Heart left ventricle (tissue), 16 donors: ENCODE results near the gene OTOS. TPM values are rescaled to one million over a fixed set of nuclear protein-coding genes. Genes with fewer than 3 reads are reported as not detected.
A peak's percentile ranks its signal among the peaks of the same experiment; 100 is the strongest.

ENCODE experiments used
- ATAC-seq, 4 donors: fragments of 200-7000 bp; cut with Tn5 transposase; one replicate each; pipeline ENCODE4 v1.9.1; 2020 to 2022; ENCODE audit warnings: moderate library complexity in 4 of 4, mild to moderate bottlenecking in 3 of 4, moderate number of reproducible peaks in 1 of 4
- DNase-seq, 5 donors: peaks; one replicate each; pipeline ENCODE4 v3.0.0-alpha.2; 2020
- H3K27ac ChIP-seq, 12 donors: fragments of 200-600 bp; sonication (generic) in 4 of 12; one replicate each; pipeline versions ENCODE4 v1.5.0 to v1.8.0; 2016 to 2022; ENCODE audit warnings: mild to moderate bottlenecking in 2 of 12
- H3K27me3 ChIP-seq, 9 donors: fragments of 200-600 bp; sonication (generic) in 2 of 9; one replicate each; pipeline versions ENCODE4 v1.5.1 to v1.8.0; 2016 to 2022; ENCODE audit warnings: mild to moderate bottlenecking in 3 of 9
- H3K36me3 ChIP-seq, 9 donors: fragments of 200-600 bp; sonication (generic) in 2 of 9; one replicate each; pipeline versions ENCODE4 v1.5.0 to v1.8.0; 2018 to 2022; ENCODE audit warnings: mild to moderate bottlenecking in 2 of 9
- H3K4me1 ChIP-seq, 12 donors: fragments of 200-600 bp; sonication (generic) in 4 of 12; one replicate each; pipeline versions ENCODE4 v1.5.0 to v1.8.0; 2016 to 2022; ENCODE audit warnings: mild to moderate bottlenecking in 3 of 12
- H3K4me3 ChIP-seq, 12 donors: fragments of 200-600 bp; sonication (generic) in 4 of 12; one replicate each; pipeline versions ENCODE4 v1.5.0 to v1.8.0; 2017 to 2022; ENCODE audit warnings: mild to moderate bottlenecking in 9 of 12, moderate library complexity in 4 of 12
- H3K9me3 ChIP-seq, 12 donors: fragments of 200-600 bp; sonication (generic) in 4 of 12; one replicate each; pipeline versions ENCODE4 v1.5.0 to v1.8.0; 2016 to 2022; ENCODE audit warnings: mild to moderate bottlenecking in 1 of 12
- CTCF ChIP-seq, 12 donors: fragments of 200-600 bp; sonication (generic) in 4 of 12; IDR thresholded peaks; one replicate each; pipeline versions ENCODE4 v1.5.0 to v1.8.0; 2018 to 2022; ENCODE audit warnings: antibody characterized with exemption in 12 of 12, mild to moderate bottlenecking in 5 of 12
- POLR2A ChIP-seq, 2 donors: fragments of 450-650 bp; IDR thresholded peaks; one replicate each; pipeline ENCODE4 v1.6.1; 2017; ENCODE audit warnings: antibody characterized with exemption in 2 of 2, mild to moderate bottlenecking in 2 of 2, moderate library complexity in 2 of 2
- WGBS, 4 donors: extraction: QIAGEN DNeasy Blood & Tissue Kit in 2 of 4; methylation state at CpG; one replicate each; pipeline versions ENCODE4 v1.1.5 to v1.1.7; 2013 to 2018; 5-methylcytosine and 5-hydroxymethylcytosine counted together
- intact Hi-C, 10 donors: fragments of 100-400 bp; cut with DNase I; formaldehyde crosslinking; loops; one replicate each; pipeline versions ENCODE4 v1.11.1 to v1.14.2; 2022
- long read RNA-seq, 3 donors: library from polyadenylated mRNA; unstranded; transcript quantifications; one replicate each; pipeline ENCODE4 v2.0.0, GENCODE V29; 2020 to 2021
- polyA plus RNA-seq, 2 donors: library from polyadenylated mRNA; stranded (reverse); fragments of 200-250 nt; gene quantifications; one replicate each; pipeline ENCODE4 v1.2.3, GENCODE V29; 2013
- total RNA-seq, 9 donors: library from RNA; depleted of rRNA in 2 of 9; stranded (reverse); fragments of >200 nt in 2 of 9; fragmentation: NEBNext Ultra II Directional in 3 of 9; extraction: Animal tissue kit (Norgen Biotek cat#: 25700) in 3 of 9; gene quantifications; one replicate each; pipeline versions ENCODE4 v1.1.0 to v1.2.4, GENCODE V29; 2016 to 2023
- donor health status: ischemic (EF 13 %, LVEDD 7.1; RV severe dilation, severe dysfunction).
- donor health status: healthy with polysubstance abuse.
- donor health status: DM: no; HTN: yes; CAD: no.
- donor health status: DM: no; HTN: no; CAD: no.
- donor health status: ischemic (EF 25% LVEDD 6.9; RV normal size, moderate dysfunction).
- donor health status: ischemic (EF 25% LVEDD 5.7; RV mildly dilated, moderate dysfunction).
- donor health status: healthy.
- donor health status: DM: yes; HTN: yes; CAD: no.
- donor health status: ischemic (EF 35%, LVEDD 5.7; RV mildly dilated, moderate dysfunction).
- donor health status: nonischemic (EF 11% LVEDD 7.7; RV severe dilation, severe dysfunction).
- donor health status: DM: yes; HTN: yes; CAD: no.
- donor health status: PGD.
- donor health status: ischemic (EF 29% LVEDD 5.4; RV normal size, mild dysfunction).
- donor health status: nonischemic (EF 23%, LVEDD 6.1; RV moderate dilation, normal function).

The OTOS gene
- total RNA-seq, result 1 to 10 TPM in 1 of 9 donors, not detected in 8; 1.1 TPM
- not detected for polyA plus RNA-seq
- long read RNA-seq, donor 1, result 0 reads
- long read RNA-seq, donor 2, result 0 reads
- long read RNA-seq, donor 3, result 0 reads

- no peak within 1 kb of the TSS for H3K4me3 ChIP-seq
- H3K27me3 ChIP-seq, result peaks cover 0 to 18% (median 5%) of the 10 kb centered on the region in 9 donors
- ATAC-seq (no peak), DNase-seq (peak in 1 of 5 donors; percentile 20)
- WGBS, 4 donors, result 65 to 71% (median 67%) methylated on average over 2 to 5 of the region's 5 CpGs
- TF ChIP-seq POLR2A (IDR thresholded peaks at IDR 0.05), result no peak
- no peak for TF ChIP-seq CTCF (IDR thresholded peaks at IDR 0.05)
- no peaks in the 10 kb centered on the region for H3K36me3 ChIP-seq
- H3K27ac ChIP-seq, result no peak within 1 kb of the TSS
- intact Hi-C loops, result loop anchor here in 5 of 10 donors (2.0 to 10.0 kb wide), 4 partner anchors 80 to 1106 kb away; no protein-coding TSS in a partner anchor
- peaks cover 0 to 14% (median under 1%) of the 10 kb centered on the region in 12 donors for H3K4me1 ChIP-seq
- H3K9me3 ChIP-seq, result no peaks in the 10 kb centered on the region
These were observed at the start of gene OTOS for GRCh38 chr2:240140511-240140910. TSS of gene OTOS (minus strand) at chr2:240140658. CDS start at chr2:240140326, 332 bp downstream.

GRCh38 chr2:240189686-240190085 is 49.2 kb upstream of the OTOS start:
- ATAC-seq, result peak in 1 of 4 donors; percentile 31
- H3K27me3 ChIP-seq, result peaks cover 0 to 8% (median 0%) of the 10 kb centered on the region in 9 donors
- intact Hi-C loops, result no loop called here
- no peaks in the 10 kb centered on the region for H3K36me3 ChIP-seq
- no peak overlapping the region for H3K4me3 ChIP-seq
- peak in 1 of 5 donors; percentile 56 for DNase-seq
- 63 to 85% (median 73%) methylated on average over 4 of the region's 4 CpGs for WGBS, 4 donors
- peaks cover 0 to 5% (median 0%) of the 10 kb centered on the region in 12 donors for H3K9me3 ChIP-seq
- no peak overlapping the region for H3K27ac ChIP-seq
- no peak for TF ChIP-seq CTCF (IDR thresholded peaks at IDR 0.05)
- TF ChIP-seq POLR2A (IDR thresholded peaks at IDR 0.05), result no peak
- H3K4me1 ChIP-seq, result no peaks in the 10 kb centered on the region

- 78 to 85% (median 81%) methylated on average over 10 of the region's 10 CpGs for WGBS, 4 donors
- intact Hi-C loops, result no loop called here
- Histone ChIP-seq H3K9me3 (peaks cover 0 to 5% (median 0%) of the 10 kb centered on the region in 12 donors), H3K36me3 (no peaks in the 10 kb centered on the region), H3K4me3 (no peak overlapping the region), H3K4me1 (no peaks in the 10 kb centered on the region), H3K27ac (no peak overlapping the region), H3K27me3 (peaks cover 0 to 9% (median 0%) of the 10 kb centered on the region in 9 donors)
- peak in 1 of 5 donors; percentile 7 for DNase-seq
- no peak for TF ChIP-seq POLR2A (IDR thresholded peaks at IDR 0.05)
- no peak for TF ChIP-seq CTCF (IDR thresholded peaks at IDR 0.05)
- no peak for ATAC-seq
These were observed 47.6 kb upstream of the OTOS start for GRCh38 chr2:240187989-240188590.

GRCh38 chr2:240186191-240186725 is 45.8 kb upstream of the OTOS start:
- no peaks in the 10 kb centered on the region for H3K36me3 ChIP-seq
- WGBS, 4 donors, result 77 to 93% (median 83%) methylated on average over 7 of the region's 7 CpGs
- H3K4me3 ChIP-seq, result no peak overlapping the region
- intact Hi-C loops, result no loop called here
- ATAC-seq (no peak), DNase-seq (peak in 1 of 5 donors; percentile 44)
- H3K27ac ChIP-seq, result no peak overlapping the region
- TF ChIP-seq POLR2A (IDR thresholded peaks at IDR 0.05), result no peak
- no peak for TF ChIP-seq CTCF (IDR thresholded peaks at IDR 0.05)
- H3K27me3 ChIP-seq, result peaks cover 0 to 14% (median 0%) of the 10 kb centered on the region in 9 donors
- peaks cover 0 to 5% (median 0%) of the 10 kb centered on the region in 12 donors for H3K9me3 ChIP-seq
- H3K4me1 ChIP-seq, result no peaks in the 10 kb centered on the region
